ENCODE measurements around the gene WDR91.
A peak's percentile ranks its signal among the peaks of the same experiment; 100 is the strongest.

Gene WDR91

DNA sequence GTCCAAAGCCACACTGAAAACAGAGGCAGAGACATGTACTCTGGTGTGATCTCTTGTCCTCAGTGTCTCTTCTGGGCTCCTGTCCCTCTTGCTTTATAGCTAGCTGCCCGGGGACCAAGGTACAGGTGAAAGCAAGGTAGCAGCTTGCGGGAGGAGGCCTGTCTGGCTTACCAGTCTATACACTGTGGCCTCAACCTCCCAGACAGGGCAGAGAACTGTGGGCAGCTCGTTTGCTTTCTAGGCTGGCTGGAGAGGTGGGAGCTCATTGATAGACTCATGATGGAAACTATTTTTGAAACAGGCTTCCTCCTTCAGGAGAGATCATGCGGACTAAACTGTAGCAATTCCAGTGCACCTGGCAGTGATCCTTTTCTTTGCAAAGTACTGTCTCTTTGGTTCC is 45.5 kb downstream of the WDR91 start:
- ChIA-PET POLR2A (interaction anchor here (1.2 to 3.0 kb wide), 3 partner anchors 45 to 193 kb away, joined by 3 to 16 read pairs (median 4); partner anchors contain the start of genes AGBL3 and WDR91), CTCF (no interaction called here)
- DNase-seq (ENCODE audit: extremely low spot score): no peak
- TF ChIP-seq ZNF384 (IDR thresholded peaks at IDR 0.05): no peak
- no peak for TF ChIP-seq ELF4 (IDR thresholded peaks at IDR 0.05)
- TF ChIP-seq BHLHE40 (IDR thresholded peaks at IDR 0.05; ENCODE audit: borderline replicate concordance): no peak
- TF ChIP-seq L3MBTL2 (conservative IDR thresholded peaks at IDR 0.05): no peak
- TF ChIP-seq CTBP1 (IDR thresholded peaks at IDR 0.05; ENCODE audit: borderline replicate concordance): no peak
- TF ChIP-seq NFRKB (IDR thresholded peaks at IDR 0.05): no peak
- no peak for TF ChIP-seq FOXM1 (IDR thresholded peaks at IDR 0.05; ENCODE audit: borderline replicate concordance)

DNA sequence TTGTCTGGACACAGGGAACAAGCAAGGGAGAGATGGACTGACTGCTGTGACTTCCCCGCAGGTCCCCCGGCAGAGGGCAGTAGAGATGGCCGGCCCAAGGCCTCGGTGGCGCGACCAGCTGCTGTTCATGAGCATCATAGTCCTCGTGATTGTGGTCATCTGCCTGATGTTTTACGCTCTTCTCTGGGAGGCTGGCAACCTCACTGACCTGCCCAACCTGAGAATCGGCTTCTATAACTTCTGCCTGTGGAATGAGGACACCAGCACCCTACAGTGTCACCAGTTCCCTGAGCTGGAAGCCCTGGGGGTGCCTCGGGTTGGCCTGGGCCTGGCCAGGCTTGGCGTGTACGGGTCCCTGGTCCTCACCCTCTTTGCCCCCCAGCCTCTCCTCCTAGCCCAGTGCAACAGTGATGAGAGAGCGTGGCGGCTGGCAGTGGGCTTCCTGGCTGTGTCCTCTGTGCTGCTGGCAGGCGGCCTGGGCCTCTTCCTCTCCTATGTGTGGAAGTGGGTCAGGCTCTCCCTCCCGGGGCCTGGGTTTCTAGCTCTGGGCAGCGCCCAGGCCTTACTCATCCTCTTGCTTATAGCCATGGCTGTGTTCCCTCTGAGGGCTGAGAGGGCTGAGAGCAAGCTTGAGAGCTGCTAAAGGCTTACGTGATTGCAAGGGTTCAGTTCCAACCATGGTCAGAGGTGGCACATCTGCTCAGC is 46.8 kb downstream of the WDR91 start:
- CTCF ChIA-PET: interaction anchor here (0.5 kb wide), 1 partner anchor 209 kb away, joined by 3 read pairs; no protein-coding TSS in a partner anchor
- DNase-seq (ENCODE audit: extremely low spot score): peak; percentile 23
- TF ChIP-seq BHLHE40 (IDR thresholded peaks at IDR 0.05; ENCODE audit: borderline replicate concordance): no peak
- no peak for TF ChIP-seq LEF1 (IDR thresholded peaks at IDR 0.05; ENCODE audit: borderline replicate concordance)
- no peak for TF ChIP-seq NFRKB (IDR thresholded peaks at IDR 0.05)
- TF ChIP-seq TARDBP (IDR thresholded peaks at IDR 0.05): no peak
- no peak for TF ChIP-seq FOXM1 (IDR thresholded peaks at IDR 0.05; ENCODE audit: borderline replicate concordance)
- TF ChIP-seq ARNT (IDR thresholded peaks at IDR 0.05): no peak
- TF ChIP-seq SP1 (IDR thresholded peaks at IDR 0.05): no peak
- no peak for TF ChIP-seq HDGF (IDR thresholded peaks at IDR 0.05; ENCODE audit: borderline replicate concordance)
- TF ChIP-seq FOXA1 (IDR thresholded peaks at IDR 0.05): no peak
- POLR2A ChIA-PET: interaction anchor here (1.2 to 3.0 kb wide), 3 partner anchors 47 to 192 kb away, joined by 3 to 16 read pairs (median 4); partner anchors contain the start of genes AGBL3 and WDR91

DNA sequence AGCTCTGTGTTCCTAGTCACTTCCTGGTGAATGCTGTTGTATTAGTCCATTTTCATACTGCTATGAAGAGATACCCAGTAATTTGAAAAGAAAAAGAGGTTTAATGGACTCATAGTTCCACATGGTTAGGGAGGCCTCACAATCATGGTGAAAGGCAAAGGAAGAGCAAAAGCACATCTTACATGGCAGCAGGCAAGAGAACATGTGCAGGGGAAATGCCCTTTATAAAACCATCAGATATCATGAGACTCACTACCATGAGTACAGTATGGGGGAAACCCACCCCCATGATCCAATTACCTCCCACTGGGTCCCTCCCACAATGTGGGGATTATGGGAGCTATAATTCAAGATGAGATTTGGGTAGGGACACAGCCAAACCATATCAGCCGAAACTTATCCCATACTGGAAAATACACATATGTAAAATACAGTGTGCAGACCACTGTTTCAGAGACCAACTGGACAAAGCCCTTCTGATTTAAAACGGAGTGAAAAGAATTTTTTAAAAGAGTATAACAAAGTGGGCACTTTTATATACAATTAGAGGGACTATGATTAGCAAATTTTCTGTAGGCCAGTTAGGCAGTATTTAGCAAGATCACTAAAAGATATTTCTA is 48.8 kb downstream of the WDR91 start:
- CTCF ChIA-PET: no interaction called here
- no peak for DNase-seq (ENCODE audit: extremely low spot score)
- POLR2A ChIA-PET: no interaction called here
- TF ChIP-seq CTBP1 (IDR thresholded peaks at IDR 0.05; ENCODE audit: borderline replicate concordance): no peak

DNA sequence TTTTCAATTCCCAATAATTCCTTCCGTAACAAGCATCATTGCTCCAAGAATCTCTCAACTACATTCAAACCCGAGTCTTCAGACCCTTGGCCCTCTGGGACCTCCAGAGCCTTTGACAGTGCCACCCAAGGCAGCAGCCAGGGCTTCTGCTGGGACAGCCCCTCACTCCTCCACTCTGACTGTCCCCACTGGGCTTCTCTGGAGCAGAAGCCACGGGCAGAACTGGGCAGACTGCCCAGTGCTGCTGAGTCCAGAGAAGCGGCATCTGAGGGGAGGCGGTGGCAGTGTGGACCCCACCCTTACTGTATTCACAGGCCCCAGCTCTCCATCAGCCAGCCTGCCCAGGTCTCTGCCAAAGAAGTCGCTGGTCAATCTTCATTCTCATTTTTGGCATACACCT is 49.7 kb downstream of the WDR91 start:
- TF ChIP-seq TARDBP (IDR thresholded peaks at IDR 0.05) (no peak), FOXM1 (IDR thresholded peaks at IDR 0.05; ENCODE audit: borderline replicate concordance) (no peak), L3MBTL2 (conservative IDR thresholded peaks at IDR 0.05) (no peak), CTBP1 (IDR thresholded peaks at IDR 0.05; ENCODE audit: borderline replicate concordance) (no peak), FOXK2 (IDR thresholded peaks at IDR 0.05) (no peak), ARNT (IDR thresholded peaks at IDR 0.05) (no peak), ELF4 (IDR thresholded peaks at IDR 0.05) (no peak), HDGF (IDR thresholded peaks at IDR 0.05; ENCODE audit: borderline replicate concordance) (no peak)
- peak; percentile 4 for DNase-seq (ENCODE audit: extremely low spot score)
- POLR2A ChIA-PET: interaction anchor here (1.2 to 1.9 kb wide), 2 partner anchors 9 to 175 kb away, joined by 7 to 12 read pairs; partner anchors contain the start of genes AGBL3 and CYREN
- CTCF ChIA-PET: interaction anchor here (1.2 kb wide), 1 partner anchor 9 kb away, joined by 5 read pairs; no protein-coding TSS in a partner anchor

DNA sequence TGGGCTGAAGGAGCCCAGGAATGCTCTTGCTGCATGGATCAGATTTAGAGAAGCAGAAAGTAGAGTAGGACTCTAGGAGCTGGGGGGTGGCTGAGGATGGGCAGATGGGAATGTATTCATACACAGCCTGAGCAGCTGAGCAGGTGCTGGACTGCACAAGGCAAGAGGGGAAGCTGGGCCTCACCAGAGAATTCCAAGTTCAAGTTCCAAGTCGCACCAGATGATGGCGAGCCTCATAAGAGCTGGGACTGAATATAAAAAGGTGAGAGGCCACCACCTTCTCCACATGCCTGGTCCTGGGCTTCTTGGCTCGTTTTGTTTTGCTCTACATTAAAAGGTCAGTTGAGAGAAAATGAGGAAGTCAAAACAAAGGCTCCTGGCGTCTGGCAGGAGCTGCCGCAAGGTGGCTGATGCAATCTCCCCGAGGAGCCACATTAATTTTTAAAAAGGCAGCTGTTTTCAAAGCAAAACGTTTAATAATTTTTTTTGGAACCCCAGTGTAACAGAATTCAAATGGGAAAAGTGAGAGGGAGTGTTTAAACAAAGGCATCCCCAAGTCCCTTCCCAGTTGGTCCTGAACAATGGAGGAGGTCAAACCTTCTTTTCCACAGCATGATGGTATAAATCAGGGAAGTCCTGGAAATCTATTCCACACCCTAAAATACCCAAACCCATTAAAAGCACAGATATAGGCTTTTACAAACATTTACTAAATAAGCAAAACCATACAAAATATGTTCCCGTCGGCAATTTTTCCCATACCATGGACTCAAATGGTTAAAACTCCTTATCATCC is 50.3 kb downstream of the WDR91 start:
- ChIA-PET CTCF (interaction anchor here (1.2 kb wide), 1 partner anchor 10 kb away, joined by 5 read pairs; no protein-coding TSS in a partner anchor), POLR2A (interaction anchor here (1.2 to 1.9 kb wide), 3 partner anchors 9 to 175 kb away, joined by 4 to 12 read pairs (median 7); partner anchors contain the start of genes AGBL3, CYREN and TMEM140)
- TF ChIP-seq L3MBTL2 (conservative IDR thresholded peaks at IDR 0.05) (0 out of 2 replicates have a peak, but pooled peaks have one; percentile 17), CTBP1 (IDR thresholded peaks at IDR 0.05; ENCODE audit: borderline replicate concordance) (no peak), FOXA1 (IDR thresholded peaks at IDR 0.05) (no peak)
- DNase-seq (ENCODE audit: extremely low spot score): peak; percentile 27

DNA sequence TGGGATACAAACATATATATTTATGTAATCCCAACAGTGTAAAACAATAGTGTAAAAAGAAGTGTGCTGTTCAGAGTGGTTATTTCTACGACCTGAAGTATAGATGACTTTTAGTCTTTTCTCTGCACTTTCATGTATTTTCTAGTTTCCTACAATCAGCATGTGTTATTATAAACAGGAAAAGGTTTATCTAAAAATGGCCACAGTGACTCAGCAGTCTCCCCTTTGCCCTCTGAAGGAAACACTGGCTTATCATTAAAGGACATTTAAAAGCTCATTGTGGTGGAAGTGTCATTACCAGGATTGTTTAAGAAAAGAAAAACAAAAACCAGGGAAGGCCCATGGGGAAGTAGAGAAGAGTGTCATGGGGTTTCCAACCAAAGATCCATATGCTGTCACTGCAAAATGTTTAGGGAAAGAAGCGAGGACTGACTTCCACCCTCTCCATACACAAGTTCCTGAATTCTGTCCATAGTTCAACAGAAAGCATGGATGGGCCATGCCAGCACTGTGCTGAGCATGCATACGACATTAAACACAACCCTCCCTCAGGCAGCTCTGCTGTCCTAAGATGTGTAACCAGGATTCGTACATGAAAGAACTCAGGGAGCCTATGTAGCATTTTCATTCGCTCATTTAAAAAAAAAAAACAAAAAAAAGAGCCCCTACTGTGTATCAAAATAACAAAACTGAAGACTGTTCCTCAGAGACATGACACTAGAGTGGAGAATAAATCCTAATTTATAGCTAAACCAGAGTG is 51.0 kb downstream of the WDR91 start:
- CTCF ChIA-PET: no interaction called here
- TF ChIP-seq L3MBTL2 (conservative IDR thresholded peaks at IDR 0.05) (no peak), FOXA1 (IDR thresholded peaks at IDR 0.05) (no peak)
- POLR2A ChIA-PET: interaction anchor here (1.2 to 1.9 kb wide), 3 partner anchors 10 to 174 kb away, joined by 4 to 12 read pairs (median 7); partner anchors contain the start of genes AGBL3, CYREN and TMEM140
- peak; percentile 4 for DNase-seq (ENCODE audit: extremely low spot score)

DNA sequence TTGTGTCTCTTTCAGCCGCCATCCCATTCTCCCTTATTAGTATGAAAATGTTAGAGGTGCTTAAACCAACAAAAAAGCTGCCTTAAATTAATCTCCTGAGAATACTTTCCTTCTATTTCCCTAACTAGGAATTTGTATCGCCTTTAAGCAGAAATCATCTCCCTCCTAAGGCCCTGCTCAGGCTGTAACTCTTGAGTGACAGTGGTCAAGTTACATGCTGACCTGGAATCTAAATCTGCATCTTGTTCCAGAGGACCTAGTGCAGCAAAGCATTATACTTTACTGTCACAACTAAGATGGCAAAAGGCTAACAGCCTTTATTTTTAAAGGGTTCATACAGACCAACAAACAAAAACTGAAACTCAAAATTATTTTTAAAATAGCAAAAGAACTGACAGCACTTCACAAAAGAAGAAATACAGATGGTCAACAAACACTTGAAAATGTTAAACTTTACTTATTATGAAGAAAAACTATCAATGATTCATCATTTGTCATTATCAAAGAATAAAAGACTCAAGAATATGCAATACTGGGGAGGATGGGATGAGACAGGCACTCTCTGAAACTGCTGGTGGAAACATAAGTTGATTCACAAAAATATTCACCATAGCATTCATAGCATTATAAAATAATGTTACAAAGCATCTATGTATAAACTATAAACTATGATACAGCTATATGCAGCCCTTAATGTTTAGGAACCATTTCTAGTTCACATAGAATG is 51.8 kb downstream of the WDR91 start:
- TF ChIP-seq, protein P1, sequence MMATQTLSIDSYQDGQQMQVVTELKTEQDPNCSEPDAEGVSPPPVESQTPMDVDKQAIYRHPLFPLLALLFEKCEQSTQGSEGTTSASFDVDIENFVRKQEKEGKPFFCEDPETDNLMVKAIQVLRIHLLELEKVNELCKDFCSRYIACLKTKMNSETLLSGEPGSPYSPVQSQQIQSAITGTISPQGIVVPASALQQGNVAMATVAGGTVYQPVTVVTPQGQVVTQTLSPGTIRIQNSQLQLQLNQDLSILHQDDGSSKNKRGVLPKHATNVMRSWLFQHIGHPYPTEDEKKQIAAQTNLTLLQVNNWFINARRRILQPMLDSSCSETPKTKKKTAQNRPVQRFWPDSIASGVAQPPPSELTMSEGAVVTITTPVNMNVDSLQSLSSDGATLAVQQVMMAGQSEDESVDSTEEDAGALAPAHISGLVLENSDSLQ (IDR thresholded peaks at IDR 0.05): peak; percentile 65
- no peak for TF ChIP-seq FOXK2 (IDR thresholded peaks at IDR 0.05)
- no peak for TF ChIP-seq L3MBTL2 (conservative IDR thresholded peaks at IDR 0.05)
- no peak for TF ChIP-seq BHLHE40 (IDR thresholded peaks at IDR 0.05; ENCODE audit: borderline replicate concordance)
- no peak for TF ChIP-seq ELF4 (IDR thresholded peaks at IDR 0.05)
- no peak for DNase-seq (ENCODE audit: extremely low spot score)
- ChIA-PET CTCF (no interaction called here), POLR2A (interaction anchor here (1.4 to 1.9 kb wide), 2 partner anchors 11 to 12 kb away, joined by 4 to 12 read pairs; partner anchors contain the start of genes CYREN and TMEM140)
